ENCODE data around the gene FAM169A.

FAM169A gene

DNA sequence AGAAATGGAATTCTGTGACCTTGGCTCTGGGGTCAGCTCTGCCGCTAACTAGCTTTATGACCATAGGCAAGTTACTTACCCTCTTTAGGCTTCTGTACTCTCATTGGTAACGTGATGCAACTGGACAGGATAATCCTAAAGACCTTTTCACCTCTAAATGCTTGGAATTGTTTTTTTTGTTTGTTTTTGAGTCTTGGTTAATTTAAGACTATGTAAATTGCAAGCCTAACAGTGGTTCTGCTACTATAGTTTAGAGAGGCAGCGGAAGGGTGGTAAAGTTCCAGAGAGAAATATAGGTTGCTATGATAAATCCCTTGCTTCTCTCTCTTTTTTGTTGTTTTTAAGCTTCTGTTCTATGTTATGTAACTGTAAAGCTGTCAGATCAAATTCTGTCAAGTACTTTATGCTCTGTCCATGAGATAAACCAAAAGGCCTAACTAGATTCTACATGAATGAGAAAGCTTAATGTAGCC is 17.6 kb downstream of the FAM169A start:
- Histone ChIP-seq H3K4me3 (no peak overlapping the region), H3K4me1 (peaks cover 18% of the 10 kb centered on the region), H3K9ac (no peak overlapping the region), H3K4me2 (no peak overlapping the region), H3K27me3 (no peaks in the 10 kb centered on the region), H3K9me3 (no peaks in the 10 kb centered on the region), H4K20me1 (no peaks in the 10 kb centered on the region), H3K36me3 (no peaks in the 10 kb centered on the region), H3K27ac (no peak overlapping the region)
- no peak for TF ChIP-seq Cebpa-rat (IDR thresholded peaks at IDR 0.05)

DNA sequence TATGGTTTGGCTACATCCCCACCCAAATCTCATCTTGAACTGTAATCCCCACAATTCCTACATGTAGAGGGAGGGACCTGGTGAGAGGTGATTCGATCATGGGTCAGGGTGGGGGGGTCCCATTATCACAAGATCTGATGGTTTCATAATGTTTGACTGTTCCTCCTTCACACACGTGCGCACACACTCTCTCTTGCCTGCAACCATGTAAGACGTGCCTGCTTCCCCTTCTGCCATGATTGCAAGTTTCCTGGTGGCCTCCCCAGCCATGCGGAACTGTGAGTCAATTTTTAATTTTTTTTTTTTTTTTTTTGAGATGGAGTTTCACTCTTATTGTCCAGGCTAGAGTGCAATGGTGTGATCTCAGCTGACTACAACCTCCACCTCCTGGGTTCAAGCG is 27.0 kb downstream of the FAM169A start:
- no peak for TF ChIP-seq Cebpa-rat (IDR thresholded peaks at IDR 0.05)
- peaks cover 42% of the 10 kb centered on the region for H3K9me3 ChIP-seq
- no peaks in the 10 kb centered on the region for H3K27me3 ChIP-seq
- H3K4me2 ChIP-seq: no peak overlapping the region
- peaks cover 41% of the 10 kb centered on the region for H3K36me3 ChIP-seq
- peaks cover 34% of the 10 kb centered on the region for H3K4me1 ChIP-seq
- H3K4me3 ChIP-seq: no peak overlapping the region
- no peaks in the 10 kb centered on the region for H4K20me1 ChIP-seq
- no peak overlapping the region for H3K9ac ChIP-seq
- no peak overlapping the region for H3K27ac ChIP-seq

DNA sequence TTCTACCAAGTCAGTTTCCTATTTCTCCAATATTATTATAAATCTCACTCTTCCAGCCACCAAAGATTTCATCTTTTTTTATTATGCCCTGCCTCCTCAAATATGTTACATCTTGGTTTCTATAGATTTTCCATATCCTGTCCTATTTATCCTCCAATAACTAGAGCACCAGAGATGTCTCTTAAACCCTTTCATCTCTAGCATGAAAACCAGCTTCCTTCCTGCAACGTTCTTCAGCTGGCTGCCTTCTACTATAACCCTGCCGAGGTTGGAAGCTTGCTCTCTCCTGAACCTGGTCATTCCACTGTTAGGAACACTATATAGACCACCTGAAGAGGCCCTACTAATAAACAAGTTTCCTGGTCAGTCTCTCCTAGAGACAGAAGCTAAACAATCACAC is 27.9 kb downstream of the FAM169A start:
- H3K9ac ChIP-seq: no peak overlapping the region
- TF ChIP-seq Cebpa-rat (IDR thresholded peaks at IDR 0.05): no peak

DNA sequence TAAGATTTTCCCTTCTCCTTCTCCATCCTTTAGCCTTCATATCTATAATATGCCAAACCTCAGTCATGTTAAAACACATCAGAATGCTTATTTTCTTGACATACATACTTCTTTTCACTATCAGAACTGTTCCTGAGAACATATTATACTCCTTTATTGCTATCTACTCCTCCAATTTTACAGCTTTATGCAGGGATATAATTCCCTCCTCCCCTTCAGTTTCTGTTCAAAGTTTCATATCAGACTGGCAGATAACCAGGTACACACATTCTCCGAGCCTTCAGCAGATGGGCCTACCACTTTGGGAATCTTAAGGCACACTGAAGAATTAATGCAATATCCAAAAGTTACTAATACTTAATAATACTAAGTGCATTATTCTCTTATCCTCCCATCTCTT is 29.1 kb downstream of the FAM169A start:
- TF ChIP-seq Cebpa-rat (IDR thresholded peaks at IDR 0.05): no peak
- H3K4me2 ChIP-seq: no peak overlapping the region
- H3K36me3 ChIP-seq: peaks cover 49% of the 10 kb centered on the region
- H4K20me1 ChIP-seq: no peaks in the 10 kb centered on the region
- H3K9me3 ChIP-seq: peaks cover 42% of the 10 kb centered on the region
- peaks cover 34% of the 10 kb centered on the region for H3K4me1 ChIP-seq
- H3K27me3 ChIP-seq: no peaks in the 10 kb centered on the region
- no peak overlapping the region for H3K4me3 ChIP-seq
- no peak overlapping the region for H3K27ac ChIP-seq
- no peak overlapping the region for H3K9ac ChIP-seq

More for the DNA sequence above, 27.9 kb downstream of the FAM169A start:
- H3K4me2 ChIP-seq: peak overlapping the region; percentile 81
- H3K4me1 ChIP-seq: peaks cover 34% of the 10 kb centered on the region
- H3K27ac ChIP-seq: peak overlapping the region; percentile 66; the same call in 1 of the 2 replicates
- H3K9me3 ChIP-seq: peaks cover 42% of the 10 kb centered on the region
- no peaks in the 10 kb centered on the region for H3K27me3 ChIP-seq
- peak overlapping the region; percentile 51 for H3K4me3 ChIP-seq
- peaks cover 49% of the 10 kb centered on the region for H3K36me3 ChIP-seq
- no peaks in the 10 kb centered on the region for H4K20me1 ChIP-seq

DNA sequence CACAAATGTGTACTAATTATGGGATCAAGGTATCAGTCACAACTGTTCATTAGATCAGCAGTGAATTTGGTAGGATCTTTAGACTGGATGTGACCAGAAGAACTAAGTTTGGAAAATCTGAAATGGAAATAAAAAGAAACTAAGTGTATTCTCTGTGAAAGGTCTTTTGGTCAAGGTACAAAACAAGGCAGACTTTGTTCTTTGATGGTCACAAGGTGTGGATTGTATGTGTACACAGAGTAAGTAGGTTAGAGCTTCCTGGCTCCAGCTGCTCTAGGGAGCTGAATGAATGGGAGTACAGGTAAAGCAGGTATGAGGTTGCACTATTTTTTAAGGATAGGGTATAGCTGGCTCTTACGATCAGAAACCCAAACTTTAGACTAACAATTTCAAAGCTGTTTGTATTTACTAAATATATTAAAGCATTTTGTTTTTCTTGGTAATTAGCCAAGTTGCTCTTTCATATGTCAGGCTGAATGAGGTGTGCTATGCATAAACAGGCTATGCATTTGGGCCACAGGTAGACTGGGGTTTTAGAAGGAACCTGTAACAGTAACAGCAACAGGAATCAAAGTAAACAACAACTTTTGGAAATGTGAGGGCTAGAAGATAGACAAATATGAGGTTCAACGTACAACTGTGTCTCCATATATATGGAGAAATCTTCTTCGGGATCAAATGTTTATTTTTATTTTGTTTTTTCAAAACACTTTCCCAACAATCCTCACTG is 32.5 kb downstream of the FAM169A start:
- Histone ChIP-seq H3K9me3 (peaks cover 21% of the 10 kb centered on the region), H3K4me1 (peaks cover 31% of the 10 kb centered on the region), H3K4me2 (no peak overlapping the region), H3K9ac (no peak overlapping the region), H3K27me3 (no peaks in the 10 kb centered on the region), H4K20me1 (no peaks in the 10 kb centered on the region), H3K27ac (no peak overlapping the region), H3K36me3 (peaks cover 40% of the 10 kb centered on the region), H3K4me3 (no peak overlapping the region)
- no peak for TF ChIP-seq Cebpa-rat (IDR thresholded peaks at IDR 0.05)

DNA sequence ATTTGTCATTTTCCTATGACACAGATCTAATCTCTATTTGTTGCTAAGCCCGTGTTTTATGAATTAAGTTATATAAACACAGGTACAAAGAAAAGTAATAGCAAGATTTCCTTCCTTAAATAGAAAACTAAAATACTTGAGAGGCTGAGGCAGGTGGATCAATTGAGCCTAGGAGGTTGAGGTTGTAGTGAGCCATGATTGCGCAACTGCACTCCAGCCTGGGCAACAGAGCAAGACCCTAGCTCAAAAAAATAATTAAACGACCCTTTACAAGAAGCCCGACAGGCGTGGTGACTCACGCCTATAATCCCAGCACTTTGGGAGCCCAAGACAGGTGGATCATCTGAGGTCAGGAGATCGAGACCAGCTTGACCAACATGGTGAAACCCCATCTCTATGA is 36.8 kb downstream of the FAM169A start:
- TF ChIP-seq Cebpa-rat (IDR thresholded peaks at IDR 0.05): peak; percentile 95
- H3K36me3 ChIP-seq: peaks cover 10% of the 10 kb centered on the region; the same call in 1 of the 2 replicates
- no peaks in the 10 kb centered on the region for H3K27me3 ChIP-seq
- H3K4me2 ChIP-seq: no peak overlapping the region
- H4K20me1 ChIP-seq: no peaks in the 10 kb centered on the region
- H3K4me1 ChIP-seq: no peaks in the 10 kb centered on the region
- H3K27ac ChIP-seq: no peak overlapping the region
- H3K9me3 ChIP-seq: no peaks in the 10 kb centered on the region
- no peak overlapping the region for H3K9ac ChIP-seq
- H3K4me3 ChIP-seq: no peak overlapping the region

DNA sequence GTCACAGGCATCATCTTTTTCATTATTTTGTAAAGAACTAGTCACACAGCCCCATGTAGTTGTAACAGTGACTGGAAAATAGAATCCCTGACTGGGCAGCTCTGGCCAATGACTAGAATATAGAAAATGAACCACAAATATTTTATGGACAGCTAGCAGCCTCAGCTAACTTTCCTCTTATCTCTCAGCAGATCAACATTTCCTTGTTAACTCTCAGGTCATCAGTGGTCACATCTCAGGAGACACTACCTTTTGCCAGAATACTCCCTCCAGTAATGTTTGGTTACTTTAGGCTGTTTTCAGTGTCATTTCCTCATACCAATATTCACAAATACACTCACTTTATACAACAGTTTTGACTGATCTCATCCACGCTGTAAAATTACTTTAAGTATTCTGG is 43.9 kb downstream of the FAM169A start:
- Histone ChIP-seq H3K4me3 (no peak overlapping the region), H3K9me3 (no peaks in the 10 kb centered on the region), H3K9ac (no peak overlapping the region), H3K4me1 (peaks cover 14% of the 10 kb centered on the region), H4K20me1 (no peaks in the 10 kb centered on the region), H3K36me3 (no peaks in the 10 kb centered on the region), H3K27me3 (no peaks in the 10 kb centered on the region), H3K27ac (no peak overlapping the region), H3K4me2 (no peak overlapping the region)
- TF ChIP-seq Cebpa-rat (IDR thresholded peaks at IDR 0.05): no peak

DNA sequence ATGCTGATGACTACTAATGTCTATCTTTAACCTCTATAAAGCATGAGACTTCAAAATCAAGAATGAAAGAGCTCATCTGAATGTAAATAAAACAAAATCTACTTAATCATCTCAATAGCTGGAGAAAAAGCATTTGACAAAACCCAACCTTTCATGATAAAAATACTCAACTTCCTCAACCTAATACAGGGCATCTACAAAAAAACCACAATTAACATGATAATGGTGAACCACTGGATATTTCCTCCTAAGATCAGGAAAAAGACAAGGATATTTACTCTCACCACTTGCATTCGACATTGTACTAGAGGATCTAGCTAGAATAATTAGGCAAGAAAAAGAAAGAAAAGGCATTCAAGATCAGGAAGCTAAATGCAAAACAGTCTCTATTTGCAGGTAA is 49.3 kb downstream of the FAM169A start:
- H3K4me1 ChIP-seq: peaks cover 18% of the 10 kb centered on the region

DNA sequence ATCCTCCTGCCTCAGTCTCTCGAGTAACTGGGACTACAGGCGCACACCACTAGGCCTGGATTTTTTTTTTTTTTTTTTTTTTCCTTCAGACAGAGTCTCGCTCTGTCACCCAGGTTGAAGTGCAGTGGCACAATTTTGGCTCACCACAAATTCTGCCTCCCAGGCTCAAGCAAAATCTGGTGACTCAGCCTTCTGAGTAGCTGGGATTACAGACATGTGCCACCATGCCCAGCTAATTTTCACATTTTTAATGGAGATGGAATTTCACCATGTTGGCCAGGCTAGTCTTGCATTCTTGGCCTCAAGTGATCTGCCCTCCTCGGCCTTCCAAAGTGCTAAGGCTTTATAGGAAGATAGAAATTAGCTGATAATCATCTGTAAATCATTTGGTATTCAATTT is 55.3 kb downstream of the FAM169A start:
- Histone ChIP-seq H3K9ac (no peak overlapping the region), H3K36me3 (peaks cover 17% of the 10 kb centered on the region; the same call in 1 of the 2 replicates), H3K4me3 (no peak overlapping the region), H4K20me1 (no peaks in the 10 kb centered on the region), H3K4me2 (no peak overlapping the region), H3K4me1 (no peaks in the 10 kb centered on the region), H3K9me3 (no peaks in the 10 kb centered on the region), H3K27me3 (no peaks in the 10 kb centered on the region), H3K27ac (no peak overlapping the region)
- TF ChIP-seq Cebpa-rat (IDR thresholded peaks at IDR 0.05): no peak

More for the DNA sequence above, 49.3 kb downstream of the FAM169A start:
- Histone ChIP-seq H3K27me3 (no peaks in the 10 kb centered on the region), H4K20me1 (no peaks in the 10 kb centered on the region), H3K4me2 (no peak overlapping the region), H3K4me3 (no peak overlapping the region), H3K9me3 (no peaks in the 10 kb centered on the region), H3K9ac (no peak overlapping the region), H3K36me3 (peaks cover 17% of the 10 kb centered on the region; the same call in 1 of the 2 replicates), H3K27ac (no peak overlapping the region)
- no peak for TF ChIP-seq Cebpa-rat (IDR thresholded peaks at IDR 0.05)

DNA sequence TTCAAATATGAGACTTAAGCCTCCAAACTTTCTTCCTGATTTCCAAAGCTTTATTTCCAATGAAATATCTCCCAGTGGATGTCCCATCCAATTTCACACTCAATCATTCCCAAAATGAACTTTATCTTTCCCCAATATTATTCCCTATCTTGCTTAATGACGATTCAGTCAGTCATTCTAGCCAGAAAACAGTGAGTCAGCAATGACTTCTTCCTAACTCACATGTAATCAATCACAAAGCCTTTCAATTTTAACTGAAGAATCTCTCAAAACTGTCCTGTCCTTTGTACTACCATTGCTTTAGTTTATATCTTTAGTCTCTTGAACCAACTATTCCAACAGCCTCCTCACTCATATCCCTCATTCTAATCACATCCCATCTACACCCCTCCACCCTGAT is 64.2 kb downstream of the FAM169A start:
- Histone ChIP-seq H3K27me3 (no peaks in the 10 kb centered on the region), H4K20me1 (no peaks in the 10 kb centered on the region), H3K4me3 (no peak overlapping the region), H3K27ac (no peak overlapping the region), H3K9ac (no peak overlapping the region), H3K4me1 (no peaks in the 10 kb centered on the region), H3K9me3 (no peaks in the 10 kb centered on the region), H3K4me2 (no peak overlapping the region), H3K36me3 (peaks cover 22% of the 10 kb centered on the region)
- no peak for TF ChIP-seq Cebpa-rat (IDR thresholded peaks at IDR 0.05)
